Measurements from ENCODE around the gene CDC14B.
A peak's percentile ranks its signal among the peaks of the same experiment; 100 is the strongest.

Gene CDC14B

GRCh38 chr9:96487949-96488348 is 131.7 kb downstream of the CDC14B start:
- TF ChIP-seq CTCF (IDR thresholded peaks at IDR 0.05; ENCODE audit: low read depth, low read length), result no peak

GRCh38 chr9:96487029-96487396 is 132.6 kb downstream of the CDC14B start:
- TF ChIP-seq CTCF (IDR thresholded peaks at IDR 0.05; ENCODE audit: low read depth, low read length), result no peak
- H3K4me3 ChIP-seq (ENCODE audit: low read depth, low read length), result no peak overlapping the region
- no peak for DNase-seq (ENCODE audit: low read depth, low spot score)
- in situ Hi-C loops (cut with HindIII; ENCODE audit: low sequenced_read_pairs), result no loop called here

More at GRCh38 chr9:96487949-96488348, 131.7 kb downstream of the CDC14B start:
- no peak overlapping the region for H3K4me3 ChIP-seq (ENCODE audit: low read depth, low read length)
- DNase-seq (ENCODE audit: low read depth, low spot score), result no peak
- in situ Hi-C loops (cut with HindIII; ENCODE audit: low sequenced_read_pairs), result no loop called here

GRCh38 chr9:96486386-96487028 is 133.1 kb downstream of the CDC14B start:
- H3K4me3 ChIP-seq (ENCODE audit: low read depth, low read length), result no peak overlapping the region
- in situ Hi-C loops (cut with HindIII; ENCODE audit: low sequenced_read_pairs), result no loop called here
- DNase-seq (ENCODE audit: low read depth, low spot score), result peak; percentile 78
- TF ChIP-seq CTCF (IDR thresholded peaks at IDR 0.05; ENCODE audit: low read depth, low read length), result no peak

GRCh38 chr9:96485280-96485679 is 134.4 kb downstream of the CDC14B start:
- TF ChIP-seq CTCF (IDR thresholded peaks at IDR 0.05; ENCODE audit: low read depth, low read length), result no peak
- DNase-seq (ENCODE audit: low read depth, low spot score), result no peak
- no peak overlapping the region for H3K4me3 ChIP-seq (ENCODE audit: low read depth, low read length)
- in situ Hi-C loops (cut with HindIII; ENCODE audit: low sequenced_read_pairs), result no loop called here

GRCh38 chr9:96484521-96484931 is 135.1 kb downstream of the CDC14B start:
- in situ Hi-C loops (cut with HindIII; ENCODE audit: low sequenced_read_pairs), result no loop called here
- no peak for DNase-seq (ENCODE audit: low read depth, low spot score)
- TF ChIP-seq CTCF (IDR thresholded peaks at IDR 0.05; ENCODE audit: low read depth, low read length), result no peak
- no peak overlapping the region for H3K4me3 ChIP-seq (ENCODE audit: low read depth, low read length)

- TF ChIP-seq CTCF (IDR thresholded peaks at IDR 0.05; ENCODE audit: low read depth, low read length), result no peak
- in situ Hi-C loops (cut with HindIII; ENCODE audit: low sequenced_read_pairs), result no loop called here
- no peak for DNase-seq (ENCODE audit: low read depth, low spot score)
- H3K4me3 ChIP-seq (ENCODE audit: low read depth, low read length), result no peak overlapping the region
These were observed 135.8 kb downstream of the CDC14B start for GRCh38 chr9:96483733-96484390.

All from astrocyte of the spinal cord (primary cell).